ENCODE results near the gene CLEC9A.

CLEC9A gene

GRCh38 chr12:10113920-10114319 lies 83.4 kb downstream of the CLEC9A start:
- no peak for DNase-seq

GRCh38 chr12:10115311-10115710 lies 84.8 kb downstream of the CLEC9A start:
- DNase-seq: no peak

Measured in NCI-H2081 (cell line).